Heart left ventricle (tissue), 13 donors: ENCODE results near the gene NANOS3.

Experiments
- POLR2A ChIP-seq, 2 donors: fragments of 450-650 bp; IDR thresholded peaks; one replicate each; pipeline ENCODE4 v1.6.1; 2017; ENCODE audit warnings: antibody characterized with exemption in 2 of 2, mild to moderate bottlenecking in 2 of 2, moderate library complexity in 2 of 2
- TF ChIP-seq, protein P1 (sequence below), 12 donors: fragments of 200-600 bp; sonication (generic) in 4 of 12; IDR thresholded peaks; one replicate each; pipeline versions ENCODE4 v1.5.0 to v1.8.0; 2018 to 2022; ENCODE audit warnings: antibody characterized with exemption in 12 of 12, mild to moderate bottlenecking in 5 of 12
- donor health status: ischemic (EF 13 %, LVEDD 7.1; RV severe dilation, severe dysfunction).
- donor health status: DM: no; HTN: yes; CAD: no.
- donor health status: DM: no; HTN: no; CAD: no.
- donor health status: ischemic (EF 25% LVEDD 6.9; RV normal size, moderate dysfunction).
- donor health status: ischemic (EF 25% LVEDD 5.7; RV mildly dilated, moderate dysfunction).
- donor health status: ischemic (EF 35%, LVEDD 5.7; RV mildly dilated, moderate dysfunction).
- donor health status: nonischemic (EF 11% LVEDD 7.7; RV severe dilation, severe dysfunction).
- donor health status: DM: yes; HTN: yes; CAD: no.
- donor health status: PGD.
- donor health status: ischemic (EF 29% LVEDD 5.4; RV normal size, mild dysfunction).
- donor health status: nonischemic (EF 23%, LVEDD 6.1; RV moderate dilation, normal function).

GRCh38 chr19:13913352-13913751 lies 36.4 kb downstream of the NANOS3 start:
- TF ChIP-seq, protein P1, sequence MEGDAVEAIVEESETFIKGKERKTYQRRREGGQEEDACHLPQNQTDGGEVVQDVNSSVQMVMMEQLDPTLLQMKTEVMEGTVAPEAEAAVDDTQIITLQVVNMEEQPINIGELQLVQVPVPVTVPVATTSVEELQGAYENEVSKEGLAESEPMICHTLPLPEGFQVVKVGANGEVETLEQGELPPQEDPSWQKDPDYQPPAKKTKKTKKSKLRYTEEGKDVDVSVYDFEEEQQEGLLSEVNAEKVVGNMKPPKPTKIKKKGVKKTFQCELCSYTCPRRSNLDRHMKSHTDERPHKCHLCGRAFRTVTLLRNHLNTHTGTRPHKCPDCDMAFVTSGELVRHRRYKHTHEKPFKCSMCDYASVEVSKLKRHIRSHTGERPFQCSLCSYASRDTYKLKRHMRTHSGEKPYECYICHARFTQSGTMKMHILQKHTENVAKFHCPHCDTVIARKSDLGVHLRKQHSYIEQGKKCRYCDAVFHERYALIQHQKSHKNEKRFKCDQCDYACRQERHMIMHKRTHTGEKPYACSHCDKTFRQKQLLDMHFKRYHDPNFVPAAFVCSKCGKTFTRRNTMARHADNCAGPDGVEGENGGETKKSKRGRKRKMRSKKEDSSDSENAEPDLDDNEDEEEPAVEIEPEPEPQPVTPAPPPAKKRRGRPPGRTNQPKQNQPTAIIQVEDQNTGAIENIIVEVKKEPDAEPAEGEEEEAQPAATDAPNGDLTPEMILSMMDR (IDR thresholded peaks at IDR 0.05): no peak
- no peak for TF ChIP-seq POLR2A (IDR thresholded peaks at IDR 0.05)
